Nephron (organoid): ENCODE data around the gene TXNRD3.

Source experiments
- H3K27ac Mint-ChIP-seq, 3 experiments: 2 replicates each; pipeline ENCODE4 v1.8.0; 2020; ENCODE audit warnings: mixed read lengths in 3 of 3, mild to moderate bottlenecking in 2 of 3, moderate library complexity in 1 of 3
- H3K27me3 Mint-ChIP-seq: 2 replicates; pipeline ENCODE4 v1.8.0; 2021; ENCODE audit warnings: low read depth, mild to moderate bottlenecking, moderate library complexity, mixed read lengths
- H3K36me3 Mint-ChIP-seq: 2 replicates; pipeline ENCODE4 v1.8.0; 2020; ENCODE audit warnings: low read depth, mixed read lengths
- H3K4me1 Mint-ChIP-seq: 2 replicates; pipeline ENCODE4 v1.8.0; 2020; ENCODE audit warnings: mixed read lengths
- H3K4me3 Mint-ChIP-seq, 3 experiments: 2 replicates each; pipeline ENCODE4 v1.8.0; 2020; ENCODE audit warnings: mild to moderate bottlenecking in 3 of 3, mixed read lengths in 3 of 3, moderate library complexity in 2 of 3
- H3K9me3 Mint-ChIP-seq: 2 replicates; pipeline ENCODE4 v1.8.0; 2020; ENCODE audit warnings: mixed read lengths
- CTCF ChIP-seq, 3 experiments: fragments of 200-600 bp; sonication (generic); IDR thresholded peaks; one replicate each; pipeline ENCODE4 v1.5.0; 2021; ENCODE audit warnings: antibody characterized with exemption in 3 of 3; ENCODE audit not compliant: unreplicated experiment in 3 of 3

TXNRD3 gene

GRCh38 chr3:126649556-126650092 is 5.3 kb downstream of the TXNRD3 start:
- no peak overlapping the region for H3K27ac Mint-ChIP-seq
- no peak for TF ChIP-seq CTCF (IDR thresholded peaks at IDR 0.05; ENCODE audit: unreplicated experiment in 3 of 3)

GRCh38 chr3:126646674-126647073 is 8.2 kb downstream of the TXNRD3 start:
- no peak overlapping the region for H3K4me3 Mint-ChIP-seq
- H3K36me3 Mint-ChIP-seq, result peaks cover 43% of the 10 kb centered on the region

More at GRCh38 chr3:126649556-126650092, 5.3 kb downstream of the TXNRD3 start:
- Mint-ChIP-seq H3K4me3 (no peak overlapping the region), H3K4me1 (peaks cover 22% of the 10 kb centered on the region), H3K36me3 (peaks cover 19% of the 10 kb centered on the region), H3K27me3 (no peaks in the 10 kb centered on the region), H3K9me3 (no peaks in the 10 kb centered on the region)

GRCh38 chr3:126644615-126645014 is 10.3 kb downstream of the TXNRD3 start:
- Mint-ChIP-seq H3K27me3 (no peaks in the 10 kb centered on the region), H3K4me1 (peaks cover 14% of the 10 kb centered on the region), H3K36me3 (peaks cover 54% of the 10 kb centered on the region), H3K4me3 (no peak overlapping the region), H3K27ac (no peak overlapping the region), H3K9me3 (no peaks in the 10 kb centered on the region)
- no peak for TF ChIP-seq CTCF (IDR thresholded peaks at IDR 0.05; ENCODE audit: unreplicated experiment in 3 of 3)

More at GRCh38 chr3:126646674-126647073, 8.2 kb downstream of the TXNRD3 start:
- H3K9me3 Mint-ChIP-seq, result no peaks in the 10 kb centered on the region
- TF ChIP-seq CTCF (IDR thresholded peaks at IDR 0.05; ENCODE audit: unreplicated experiment in 3 of 3), result no peak
- peaks cover 14% of the 10 kb centered on the region for H3K4me1 Mint-ChIP-seq
- no peaks in the 10 kb centered on the region for H3K27me3 Mint-ChIP-seq
- H3K27ac Mint-ChIP-seq, result peak overlapping the region in 1 of 3 experiments; percentile 65

GRCh38 chr3:126638790-126639189 is 16.1 kb downstream of the TXNRD3 start:
- Mint-ChIP-seq H3K27ac (no peak overlapping the region), H3K36me3 (peaks cover 55% of the 10 kb centered on the region), H3K27me3 (no peaks in the 10 kb centered on the region), H3K9me3 (no peaks in the 10 kb centered on the region), H3K4me3 (no peak overlapping the region), H3K4me1 (no peaks in the 10 kb centered on the region)
- no peak for TF ChIP-seq CTCF (IDR thresholded peaks at IDR 0.05; ENCODE audit: unreplicated experiment in 3 of 3)

- Mint-ChIP-seq H3K36me3 (peaks cover 43% of the 10 kb centered on the region), H3K27me3 (no peaks in the 10 kb centered on the region), H3K27ac (no peak overlapping the region), H3K4me1 (no peaks in the 10 kb centered on the region), H3K9me3 (no peaks in the 10 kb centered on the region), H3K4me3 (no peak overlapping the region)
- TF ChIP-seq CTCF (IDR thresholded peaks at IDR 0.05; ENCODE audit: unreplicated experiment in 3 of 3), result no peak
These were observed 18.5 kb downstream of the TXNRD3 start for GRCh38 chr3:126636436-126636835.

- no peaks in the 10 kb centered on the region for H3K27me3 Mint-ChIP-seq
- H3K4me3 Mint-ChIP-seq, result no peak overlapping the region
- H3K36me3 Mint-ChIP-seq, result peaks cover 39% of the 10 kb centered on the region
- no peak overlapping the region for H3K27ac Mint-ChIP-seq
- TF ChIP-seq CTCF (IDR thresholded peaks at IDR 0.05; ENCODE audit: unreplicated experiment in 3 of 3), result no peak
- no peaks in the 10 kb centered on the region for H3K9me3 Mint-ChIP-seq
- H3K4me1 Mint-ChIP-seq, result no peaks in the 10 kb centered on the region
These were observed 20.1 kb downstream of the TXNRD3 start for GRCh38 chr3:126634803-126635202.
